DND-41 (cell line): ENCODE measurements around the gene CCNC.

Experiments
- EZH2 ChIP-seq: IDR thresholded peaks from 3 replicates; pipeline ENCODE4 v1.6.1; 2012; ENCODE audit warnings: borderline replicate concordance, low read depth, mild to moderate bottlenecking, moderate library complexity, low read length, inconsistent platforms; ENCODE audit not compliant: severe bottlenecking
- TF ChIP-seq, protein P1 (sequence below): IDR thresholded peaks from 2 replicates; pipeline ENCODE4 v1.5.1; 2012; ENCODE audit warnings: borderline replicate concordance, low read length, moderate library complexity, mild to moderate bottlenecking; ENCODE audit not compliant: poor library complexity, severe bottlenecking; ENCODE audit errors: extremely low read depth

DNA sequence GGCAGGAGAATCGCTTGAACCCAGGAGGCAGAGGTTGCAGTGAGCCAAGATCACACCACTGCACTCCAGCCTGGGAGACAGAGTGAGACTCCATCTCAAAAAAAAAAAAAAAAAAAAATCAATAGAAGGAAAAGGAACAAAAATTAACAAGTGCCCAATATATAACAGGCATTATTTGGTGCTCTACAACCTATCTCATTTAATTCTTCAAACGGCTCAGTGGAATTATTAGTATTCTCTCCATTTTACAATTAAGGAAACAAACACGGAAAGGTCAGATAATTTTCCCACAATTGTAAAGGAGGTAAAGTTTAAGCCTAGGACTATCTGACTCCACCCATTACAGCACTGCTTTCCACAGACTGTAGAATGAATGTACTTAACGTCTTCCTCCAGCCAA, 19.8 kb downstream of the CCNC start:
- TF ChIP-seq, protein P1, sequence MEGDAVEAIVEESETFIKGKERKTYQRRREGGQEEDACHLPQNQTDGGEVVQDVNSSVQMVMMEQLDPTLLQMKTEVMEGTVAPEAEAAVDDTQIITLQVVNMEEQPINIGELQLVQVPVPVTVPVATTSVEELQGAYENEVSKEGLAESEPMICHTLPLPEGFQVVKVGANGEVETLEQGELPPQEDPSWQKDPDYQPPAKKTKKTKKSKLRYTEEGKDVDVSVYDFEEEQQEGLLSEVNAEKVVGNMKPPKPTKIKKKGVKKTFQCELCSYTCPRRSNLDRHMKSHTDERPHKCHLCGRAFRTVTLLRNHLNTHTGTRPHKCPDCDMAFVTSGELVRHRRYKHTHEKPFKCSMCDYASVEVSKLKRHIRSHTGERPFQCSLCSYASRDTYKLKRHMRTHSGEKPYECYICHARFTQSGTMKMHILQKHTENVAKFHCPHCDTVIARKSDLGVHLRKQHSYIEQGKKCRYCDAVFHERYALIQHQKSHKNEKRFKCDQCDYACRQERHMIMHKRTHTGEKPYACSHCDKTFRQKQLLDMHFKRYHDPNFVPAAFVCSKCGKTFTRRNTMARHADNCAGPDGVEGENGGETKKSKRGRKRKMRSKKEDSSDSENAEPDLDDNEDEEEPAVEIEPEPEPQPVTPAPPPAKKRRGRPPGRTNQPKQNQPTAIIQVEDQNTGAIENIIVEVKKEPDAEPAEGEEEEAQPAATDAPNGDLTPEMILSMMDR = no peak
- no peak for TF ChIP-seq EZH2
